ENCODE measurements around the gene FUBP1. TPM values are rescaled to one million over a fixed set of nuclear protein-coding genes. Genes with fewer than 3 reads are reported as not detected.

Gene FUBP1
- total RNA-seq, 6 experiments from 2014 or later: 94.7 to 125 (median 119) TPM

DNA sequence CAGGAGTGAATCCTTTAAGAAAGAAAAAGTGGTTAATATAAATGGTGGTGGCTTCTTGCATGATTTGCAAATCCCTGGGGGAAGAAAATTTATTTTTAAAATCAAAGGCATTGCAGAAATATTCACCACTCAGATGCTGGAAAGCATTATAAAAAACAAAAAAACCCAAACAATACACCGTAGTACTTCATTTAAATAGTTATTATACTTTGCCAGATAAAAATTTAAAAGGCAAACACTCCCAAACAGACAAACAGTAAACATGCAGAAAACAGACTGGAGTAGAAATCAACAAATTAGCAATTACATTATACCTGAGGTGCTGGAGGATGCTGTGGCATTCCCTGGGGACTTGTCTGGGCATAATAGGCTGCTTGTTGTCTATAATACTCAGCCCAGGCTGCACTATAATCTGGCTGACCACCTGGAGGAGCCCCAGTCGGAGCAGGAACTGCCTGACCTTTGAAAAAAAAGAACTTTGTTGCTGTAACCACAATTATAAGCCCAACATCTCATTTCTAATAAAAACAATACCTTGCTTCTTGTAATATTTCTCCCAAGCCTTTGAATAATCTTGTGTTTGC is 29.9 kb downstream of the FUBP1 start:
- TF ChIP-seq CTCF (IDR thresholded peaks at IDR 0.05): peak; percentile 49
- peak overlapping the region; percentile 47; the same call in 1 of the 2 replicates for H3K4me3 Mint-ChIP-seq
- no peaks in the 10 kb centered on the region; the same call in none of the 2 replicates for H3K27me3 Mint-ChIP-seq (ENCODE audit: insufficient read depth)
- H3K27ac Mint-ChIP-seq: peak overlapping the region; percentile 60
- DNase-seq: peak; percentile 37
- no peaks in the 10 kb centered on the region for H3K9me3 Mint-ChIP-seq
- peaks cover 42% of the 10 kb centered on the region for H3K4me1 Mint-ChIP-seq (ENCODE audit: low read depth)
- H3K36me3 Mint-ChIP-seq (ENCODE audit: low read depth): peaks cover 35% of the 10 kb centered on the region

- Mint-ChIP-seq H3K4me3 (no peak overlapping the region), H3K36me3 (ENCODE audit: low read depth) (peaks cover 38% of the 10 kb centered on the region), H3K9me3 (no peaks in the 10 kb centered on the region), H3K27ac (peak overlapping the region; percentile 40; the same call in 1 of the 2 replicates), H3K27me3 (ENCODE audit: insufficient read depth) (peaks cover 7% of the 10 kb centered on the region), H3K4me1 (ENCODE audit: low read depth) (peaks cover 56% of the 10 kb centered on the region)
- no peak for TF ChIP-seq CTCF (IDR thresholded peaks at IDR 0.05)
- no peak for DNase-seq
Measured at GRCh38 chr1:77945345-77945744, 33.5 kb downstream of the FUBP1 start.

GRCh38 chr1:77942400-77943140 is 36.3 kb downstream of the FUBP1 start:
- peak overlapping the region; percentile 77 for H3K27ac Mint-ChIP-seq
- peaks cover 36% of the 10 kb centered on the region for H3K4me1 Mint-ChIP-seq (ENCODE audit: low read depth)
- TF ChIP-seq CTCF (IDR thresholded peaks at IDR 0.05): no peak
- no peaks in the 10 kb centered on the region for H3K9me3 Mint-ChIP-seq
- H3K36me3 Mint-ChIP-seq (ENCODE audit: low read depth): peaks cover 51% of the 10 kb centered on the region
- peak overlapping the region; percentile 30; the same call in 1 of the 2 replicates for H3K4me3 Mint-ChIP-seq
- DNase-seq: no peak
- peaks cover 16% of the 10 kb centered on the region for H3K27me3 Mint-ChIP-seq (ENCODE audit: insufficient read depth)

DNA sequence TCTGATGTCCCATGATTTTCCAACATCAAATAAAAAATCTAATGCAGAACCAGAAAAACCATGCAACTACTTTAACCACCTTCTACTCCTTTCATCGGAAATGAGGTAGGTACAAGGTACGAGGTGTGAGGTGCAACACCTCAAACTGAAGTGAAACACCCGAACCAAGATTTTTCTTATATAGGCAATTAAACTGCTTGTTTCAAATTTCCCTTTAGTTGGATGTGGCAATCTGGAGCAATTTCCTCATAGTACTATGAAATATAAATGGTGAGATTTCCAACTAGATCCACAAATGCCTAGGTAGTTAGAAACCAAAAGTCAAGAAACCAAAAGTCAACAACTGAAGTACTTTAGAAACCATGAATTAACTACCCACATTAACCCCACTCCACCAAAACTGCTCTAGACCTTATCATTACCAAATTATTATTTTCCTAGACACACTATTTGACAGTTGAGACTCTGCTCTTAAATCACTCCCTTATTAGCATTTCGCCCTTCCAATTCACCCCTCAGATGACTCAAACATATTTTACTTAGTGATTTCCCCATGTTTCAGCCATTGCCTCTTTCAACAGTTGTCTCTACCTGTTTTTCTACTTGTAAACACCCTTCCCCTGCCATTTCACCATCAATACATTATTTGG is 37.8 kb downstream of the FUBP1 start:
- Mint-ChIP-seq H3K4me3 (no peak overlapping the region), H3K27ac (peak overlapping the region; percentile 8; the same call in 1 of the 2 replicates), H3K27me3 (ENCODE audit: insufficient read depth) (peaks cover 16% of the 10 kb centered on the region), H3K36me3 (ENCODE audit: low read depth) (peaks cover 54% of the 10 kb centered on the region), H3K9me3 (no peaks in the 10 kb centered on the region), H3K4me1 (ENCODE audit: low read depth) (peaks cover 32% of the 10 kb centered on the region)
- DNase-seq: no peak
- no peak for TF ChIP-seq CTCF (IDR thresholded peaks at IDR 0.05)

GRCh38 chr1:77938651-77939050 is 40.2 kb downstream of the FUBP1 start:
- Mint-ChIP-seq H3K4me1 (ENCODE audit: low read depth) (peaks cover 32% of the 10 kb centered on the region), H3K4me3 (no peak overlapping the region), H3K27ac (peak overlapping the region; percentile 20), H3K36me3 (ENCODE audit: low read depth) (peaks cover 58% of the 10 kb centered on the region), H3K27me3 (ENCODE audit: insufficient read depth) (peaks cover 16% of the 10 kb centered on the region), H3K9me3 (no peaks in the 10 kb centered on the region)
- no peak for TF ChIP-seq CTCF (IDR thresholded peaks at IDR 0.05)
- no peak for DNase-seq

All from HFFc6 (cell line).